ENCODE data around the gene KRTAP5-11.
"Not testable (repeated sequence)": the region's sequence is repeated elsewhere in the genome, so short reads cannot be mapped to it uniquely, and the experiment has no call there.

KRTAP5-11 gene

GRCh38 chr11:71580057-71581003, 2.3 kb downstream of the KRTAP5-11 start:
- DNase-seq, result peak; percentile 43

DNA sequence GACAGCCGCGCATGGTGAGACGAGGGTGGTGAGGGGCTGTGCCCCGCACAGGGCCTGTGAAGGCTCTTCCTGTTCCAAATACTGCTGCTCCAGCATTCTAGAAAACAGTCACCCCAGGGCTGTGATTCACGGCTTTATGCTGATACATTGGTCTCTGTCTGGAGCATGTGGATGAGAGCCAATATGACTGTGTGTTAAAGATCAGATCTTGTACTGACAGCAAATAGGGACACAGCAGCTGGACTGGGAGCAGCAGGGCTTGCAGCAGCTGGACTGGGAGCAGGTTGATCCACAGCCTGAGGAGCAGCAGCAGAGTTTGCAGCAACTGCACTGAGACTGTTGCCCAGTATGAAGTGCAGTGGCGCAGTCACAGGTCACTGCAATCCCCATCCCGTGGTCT, 3.2 kb downstream of the KRTAP5-11 start:
- DNase-seq, result not testable (repeated sequence)

DNA sequence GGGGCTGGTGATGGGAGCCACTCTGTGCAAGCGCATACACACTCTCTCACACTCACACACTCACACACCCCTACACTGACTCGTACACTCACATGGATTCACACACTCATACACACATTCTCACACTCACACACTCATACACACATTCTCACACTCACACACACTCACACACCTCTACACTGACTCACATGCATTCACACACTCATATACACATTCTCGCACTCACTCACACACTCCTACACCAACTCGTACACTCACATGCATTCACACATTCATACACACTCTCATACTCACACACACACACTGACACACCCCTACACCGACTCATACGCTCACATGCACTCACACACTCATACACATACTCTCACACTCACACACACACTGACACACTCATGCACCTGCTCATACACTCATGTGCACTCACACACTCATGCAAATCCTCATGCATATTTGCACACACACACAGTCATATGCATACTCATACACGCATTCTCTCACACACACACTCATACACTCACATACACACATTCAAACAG, 5.1 kb downstream of the KRTAP5-11 start:
- no peak for DNase-seq

DNA sequence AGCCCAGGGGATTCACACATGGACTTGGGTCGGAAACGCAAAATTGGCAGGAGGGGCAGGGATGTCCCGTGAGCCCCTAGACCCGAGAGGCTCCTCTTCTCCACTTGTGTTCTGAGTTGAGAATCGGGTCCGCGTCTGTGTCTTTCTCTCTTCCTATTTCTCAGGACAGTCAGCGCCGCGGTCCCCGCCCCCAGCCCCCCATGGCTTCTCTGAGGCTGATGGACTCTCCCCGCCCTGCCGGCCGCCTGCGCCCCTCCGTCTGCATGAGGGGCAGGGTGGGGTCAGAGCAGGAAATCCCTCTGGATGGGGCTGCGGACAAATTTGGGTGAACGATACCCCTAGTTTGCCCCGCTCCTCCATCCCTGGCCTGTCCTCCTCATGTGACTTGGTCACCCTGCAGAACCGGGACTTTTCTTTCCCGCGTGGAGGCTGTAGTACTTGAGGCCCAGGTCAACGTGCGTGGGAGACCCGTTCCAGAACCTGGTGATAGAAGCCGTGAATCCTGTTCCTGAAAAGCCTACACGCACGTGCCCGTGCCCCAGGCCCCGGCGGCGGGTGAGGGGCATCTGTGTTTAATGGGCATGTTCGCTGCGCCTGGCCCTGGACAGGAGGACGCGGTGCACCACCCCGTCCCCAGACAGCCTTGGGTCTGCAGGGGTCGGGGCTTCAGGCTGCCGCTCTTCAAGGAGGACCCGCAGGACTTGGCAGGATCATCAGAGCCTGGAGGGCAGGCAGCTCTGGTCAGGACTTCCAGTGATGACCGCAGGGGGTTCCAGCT, 5.8 kb downstream of the KRTAP5-11 start:
- DNase-seq, result not testable (repeated sequence)

GRCh38 chr11:71575723-71576424, 6.8 kb downstream of the KRTAP5-11 start:
- no peak for DNase-seq

GRCh38 chr11:71574418-71574817, 8.3 kb downstream of the KRTAP5-11 start:
- DNase-seq, result no peak

DNA sequence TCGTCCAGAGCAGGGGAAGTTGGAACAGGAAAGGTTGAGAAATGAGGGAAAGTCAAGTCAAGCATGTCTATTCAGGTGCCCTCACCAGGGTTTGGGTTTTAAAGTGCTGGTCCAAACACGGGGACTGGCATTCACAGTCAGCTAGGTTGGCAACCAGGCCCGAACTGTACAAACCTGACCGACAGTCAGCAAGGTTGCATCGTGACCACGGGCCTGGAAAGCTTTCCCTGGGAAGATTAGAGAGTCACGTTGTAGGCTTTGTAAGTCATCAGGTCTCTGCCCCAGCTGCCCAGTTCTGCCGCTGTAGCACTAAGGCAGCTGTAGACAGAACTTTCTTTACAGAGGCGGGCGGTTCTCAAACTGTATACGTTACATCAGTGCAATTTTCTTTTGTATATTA, 9.9 kb downstream of the KRTAP5-11 start:
- no peak for DNase-seq

- DNase-seq, result not testable (repeated sequence)
These were observed 11.4 kb downstream of the KRTAP5-11 start for GRCh38 chr11:71571101-71571850.

- no peak for DNase-seq
These were observed 13.8 kb downstream of the KRTAP5-11 start for GRCh38 chr11:71568704-71569349.

- not testable (repeated sequence) for DNase-seq
These were observed 15.0 kb downstream of the KRTAP5-11 start for GRCh38 chr11:71567633-71568032.

GRCh38 chr11:71566626-71567599, 15.8 kb downstream of the KRTAP5-11 start:
- not testable (repeated sequence) for DNase-seq

- no peak for DNase-seq
These were observed 16.5 kb downstream of the KRTAP5-11 start for GRCh38 chr11:71566081-71566620.

GRCh38 chr11:71565263-71565662, 17.4 kb downstream of the KRTAP5-11 start, which contains the start of gene KRTAP5-10:
TSS of gene KRTAP5-10 (plus strand) at chr11:71565563. CDS start at chr11:71565588, 25 bp downstream.
- DNase-seq, result no peak

DNA sequence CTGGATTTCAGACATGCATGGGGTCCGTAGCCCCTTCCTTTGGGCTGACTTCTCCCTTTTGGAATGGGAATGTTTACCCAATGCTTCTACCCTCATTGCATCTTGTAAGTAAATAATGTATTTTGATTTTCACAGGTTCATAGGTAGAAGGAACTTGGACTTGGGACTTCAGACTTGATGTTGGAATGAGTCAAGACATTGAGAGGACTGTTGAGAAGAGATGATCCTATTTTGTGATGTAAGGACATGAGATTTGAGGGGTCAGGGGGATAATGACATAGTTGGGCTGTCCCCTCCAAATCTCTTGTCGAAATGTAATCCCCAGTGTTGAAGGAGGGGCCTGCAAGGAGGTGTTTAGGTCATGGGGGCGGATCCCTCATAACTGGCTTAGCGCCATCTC, 18.2 kb downstream of the KRTAP5-11 start:
- DNase-seq, result no peak

DNA sequence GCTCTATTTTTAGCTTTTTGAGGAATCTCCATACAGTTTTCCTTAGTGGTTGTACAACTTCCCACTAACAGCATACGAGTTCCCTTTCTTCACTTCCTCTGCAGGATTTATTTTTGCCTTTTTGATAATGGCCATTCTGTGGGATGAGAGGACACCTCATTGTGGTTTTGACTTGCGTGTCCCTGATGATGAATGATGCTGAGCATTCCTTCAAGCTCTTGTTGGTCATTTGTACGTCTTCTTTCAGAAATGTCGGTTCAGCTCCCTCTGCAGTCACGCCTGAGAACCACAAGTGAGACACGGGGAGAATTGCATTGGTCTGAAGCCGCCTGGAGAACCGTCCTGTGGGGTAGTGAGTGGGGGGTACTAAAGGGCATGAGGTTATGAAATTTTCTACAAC, 19.3 kb downstream of the KRTAP5-11 start:
- peak; percentile 45 for DNase-seq

DNA sequence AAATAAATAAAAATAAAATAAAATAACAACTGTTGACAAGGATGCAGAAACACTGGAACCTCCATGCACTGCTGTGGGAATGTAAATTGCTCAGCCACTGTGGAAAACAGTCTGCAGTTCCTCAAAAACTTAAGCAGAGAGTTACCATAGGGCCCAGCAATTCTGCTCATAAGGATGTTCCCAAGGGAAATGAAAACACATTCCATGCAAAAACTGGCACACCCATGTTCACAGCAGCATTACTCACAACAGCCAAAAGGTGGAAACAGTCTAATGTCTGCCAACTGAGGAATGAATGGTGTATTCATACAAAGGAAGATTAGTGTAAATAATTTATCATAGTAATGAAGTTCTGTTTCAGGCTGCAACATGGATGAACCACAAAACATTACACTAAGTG, 20.6 kb downstream of the KRTAP5-11 start:
- DNase-seq, result no peak

DNA sequence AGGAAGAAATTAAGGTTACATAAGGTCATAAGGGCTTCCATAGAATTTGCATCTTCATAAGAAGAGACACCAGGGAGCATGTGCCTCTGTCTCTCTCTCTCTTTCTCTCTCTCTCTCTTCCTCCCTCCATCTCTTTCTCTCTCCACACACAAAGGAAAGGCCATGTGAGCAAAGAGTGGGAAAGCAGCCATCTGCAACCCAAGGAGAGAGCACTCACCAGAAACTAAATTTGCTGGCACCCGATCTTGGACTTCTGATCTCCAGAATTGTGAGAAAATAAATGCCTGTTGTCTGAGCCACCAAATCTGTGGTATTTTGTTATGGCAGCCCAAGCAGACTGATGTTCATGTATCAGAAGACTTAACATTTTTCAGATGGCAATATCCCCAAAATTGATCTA, 23.7 kb downstream of the KRTAP5-11 start:
- no peak for DNase-seq

- DNase-seq, result no peak
These were observed 25.4 kb downstream of the KRTAP5-11 start for GRCh38 chr11:71557257-71557656.

DNA sequence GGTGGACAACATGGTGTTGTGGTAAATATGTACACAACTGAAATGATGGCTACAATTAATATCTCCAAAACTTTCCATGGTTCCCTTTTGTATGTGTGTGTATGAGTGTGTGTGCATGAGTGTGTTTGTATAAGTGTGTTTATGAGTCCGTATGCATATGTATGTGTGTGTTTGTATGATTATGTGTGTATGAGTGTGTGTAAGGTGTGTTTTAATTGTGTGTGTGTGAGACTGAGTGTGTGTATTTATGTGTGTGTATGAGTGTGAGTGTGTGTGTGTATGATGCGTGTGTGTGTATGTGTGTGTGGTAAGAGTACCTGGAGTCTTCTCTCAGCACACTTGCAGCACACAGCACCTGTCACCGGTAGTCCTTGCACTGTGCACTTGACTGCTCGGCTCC, 26.7 kb downstream of the KRTAP5-11 start:
- DNase-seq, result no peak

DNA sequence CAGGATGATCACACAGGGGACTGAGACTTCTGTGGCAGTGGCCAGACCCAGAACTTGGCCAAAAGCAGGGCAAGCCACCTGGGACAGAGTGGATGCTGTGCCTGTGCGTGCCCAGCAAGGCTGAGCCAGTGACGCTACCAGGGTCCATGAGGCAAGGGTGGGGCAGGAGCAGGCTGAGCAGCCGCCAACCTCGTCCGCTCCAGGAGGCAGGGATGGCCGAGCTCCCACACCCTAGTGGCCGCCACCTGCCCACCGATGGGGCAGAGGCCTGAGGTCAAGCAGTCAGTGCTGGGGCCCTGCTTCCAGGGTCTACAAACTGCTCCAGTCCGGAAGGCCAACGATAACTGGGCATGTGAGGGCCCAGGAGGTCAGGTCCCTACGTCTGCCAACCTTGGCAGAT, 27.2 kb downstream of the KRTAP5-11 start:
- no peak for DNase-seq

All from stimulated activated CD8-positive, alpha-beta memory T cell treated with anti-CD3 and anti-CD28 coated beads, Interleukin-4, amount 100 ng/mL, for 48 hours (primary cell).